ENCODE data around the gene TNNI3K.

DNA sequence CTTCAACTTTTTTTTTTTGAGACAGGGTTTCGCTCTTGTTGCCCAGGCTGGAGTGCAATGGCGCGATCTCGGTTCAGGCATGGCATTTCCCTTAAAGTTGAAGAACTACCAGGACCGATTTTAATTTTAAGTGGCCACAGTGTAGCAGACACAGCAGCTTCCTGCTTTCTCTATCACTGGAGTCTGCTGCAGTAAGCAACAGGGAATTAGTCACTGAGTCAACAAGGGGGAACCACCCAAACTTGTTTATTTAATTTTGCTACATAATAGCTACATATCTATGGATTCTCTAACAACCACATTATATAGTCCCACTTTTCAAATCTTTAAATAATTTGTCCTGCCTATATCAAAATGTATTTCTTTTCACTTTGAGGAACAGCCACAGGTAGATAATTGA is 12.5 kb upstream of the TNNI3K start:
- TF ChIP-seq, protein P1, sequence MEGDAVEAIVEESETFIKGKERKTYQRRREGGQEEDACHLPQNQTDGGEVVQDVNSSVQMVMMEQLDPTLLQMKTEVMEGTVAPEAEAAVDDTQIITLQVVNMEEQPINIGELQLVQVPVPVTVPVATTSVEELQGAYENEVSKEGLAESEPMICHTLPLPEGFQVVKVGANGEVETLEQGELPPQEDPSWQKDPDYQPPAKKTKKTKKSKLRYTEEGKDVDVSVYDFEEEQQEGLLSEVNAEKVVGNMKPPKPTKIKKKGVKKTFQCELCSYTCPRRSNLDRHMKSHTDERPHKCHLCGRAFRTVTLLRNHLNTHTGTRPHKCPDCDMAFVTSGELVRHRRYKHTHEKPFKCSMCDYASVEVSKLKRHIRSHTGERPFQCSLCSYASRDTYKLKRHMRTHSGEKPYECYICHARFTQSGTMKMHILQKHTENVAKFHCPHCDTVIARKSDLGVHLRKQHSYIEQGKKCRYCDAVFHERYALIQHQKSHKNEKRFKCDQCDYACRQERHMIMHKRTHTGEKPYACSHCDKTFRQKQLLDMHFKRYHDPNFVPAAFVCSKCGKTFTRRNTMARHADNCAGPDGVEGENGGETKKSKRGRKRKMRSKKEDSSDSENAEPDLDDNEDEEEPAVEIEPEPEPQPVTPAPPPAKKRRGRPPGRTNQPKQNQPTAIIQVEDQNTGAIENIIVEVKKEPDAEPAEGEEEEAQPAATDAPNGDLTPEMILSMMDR (IDR thresholded peaks at IDR 0.05; ENCODE audit: low read length): no peak
- no peak for TF ChIP-seq EZH2 (IDR thresholded peaks at IDR 0.05; ENCODE audit: borderline replicate concordance, low read length)

All from OCI-LY1 (cell line).